PC-9 (cell line): ENCODE results near the gene MCTP1. TPM values are rescaled to one million over a fixed set of nuclear protein-coding genes. Genes with fewer than 3 reads are reported as not detected.
A peak's percentile ranks its signal among the peaks of the same experiment; 100 is the strongest.

Experiments used
- BruUV-seq: library from RNA; stranded (reverse); fragments of 400-500 nt; replicated peaks from 2 replicates; lab custom pipeline; 2021; lab: Mats Ljungman, UMichigan
- CTCF ChIA-PET: fragments of 300-600 bp; sonication (Branson Sonifier 250); formaldehyde crosslinking; loops from one replicate; lab custom pipeline; 2022; ENCODE audit warnings: antibody characterized with exemption; lab: Charles Lee
- POLR2A ChIA-PET: fragments of 300-600 bp; sonication (Branson Sonifier 250); formaldehyde crosslinking; loops from one replicate; lab custom pipeline; 2022; ENCODE audit warnings: antibody characterized with exemption; ENCODE audit not compliant: unreplicated experiment; lab: Charles Lee
- DNase-seq, 2 experiments: peaks; one replicate each; pipeline versions ENCODE4 v3.0.0 to v3.0.0-alpha.2; 2015 to 2022; ENCODE audit warnings: mixed read lengths in 1 of 2
- H2AFZ ChIP-seq: fragments of 200-600 bp; sonication (generic); 2 replicates; pipeline ENCODE4 v1.8.1; 2017; ENCODE audit warnings: antibody characterized with exemption
- H3F3A ChIP-seq: fragments of 200-600 bp; sonication (generic); 2 replicates; pipeline ENCODE4 v1.8.1; 2017; ENCODE audit warnings: antibody characterized with exemption, mild to moderate bottlenecking, low read depth; ENCODE audit not compliant: insufficient read depth
- H3K27ac ChIP-seq: fragments of 200-600 bp; sonication (generic); 2 replicates; pipeline ENCODE4 v1.6.1; 2016; ENCODE audit warnings: mixed run types
- H3K27me3 ChIP-seq: fragments of 200-600 bp; sonication (generic); 2 replicates; pipeline ENCODE4 v1.6.1; 2016; ENCODE audit warnings: low read depth, mixed run types; ENCODE audit not compliant: insufficient read depth
- H3K36me3 ChIP-seq: fragments of 200-600 bp; sonication (generic); 2 replicates; pipeline ENCODE4 v1.6.1; 2016; ENCODE audit warnings: low read depth, mixed run types
- H3K4me1 ChIP-seq: fragments of 200-600 bp; sonication (generic); replicated peaks from 2 replicates; pipeline ENCODE4 v1.6.1; 2016; ENCODE audit warnings: mixed run types; ENCODE audit not compliant: insufficient read depth
- H3K4me2 ChIP-seq: fragments of 200-600 bp; sonication (generic); 2 replicates; pipeline ENCODE4 v1.6.1; 2017; ENCODE audit warnings: mixed run types
- H3K4me3 ChIP-seq: fragments of 200-600 bp; sonication (generic); 2 replicates; pipeline ENCODE4 v1.6.1; 2016; ENCODE audit warnings: mixed run types
- H3K79me2 ChIP-seq: fragments of 200-600 bp; sonication (generic); 2 replicates; pipeline ENCODE4 v1.6.1; 2017; ENCODE audit warnings: low read depth, mixed run types
- H3K9me2 ChIP-seq: fragments of 200-600 bp; sonication (generic); 2 replicates; pipeline ENCODE4 v1.8.1; 2017; ENCODE audit warnings: mild to moderate bottlenecking; ENCODE audit not compliant: insufficient read depth
- H3K9me3 ChIP-seq: fragments of 200-600 bp; sonication (generic); 2 replicates; pipeline ENCODE4 v1.8.1; 2016; ENCODE audit warnings: low read depth; ENCODE audit not compliant: insufficient read depth
- H4K20me1 ChIP-seq: fragments of 200-600 bp; sonication (generic); 2 replicates; pipeline ENCODE4 v1.8.1; 2017; ENCODE audit not compliant: insufficient read depth
- CTCF ChIP-seq: fragments of 200-600 bp; sonication (generic); conservative IDR thresholded peaks from 2 replicates; pipeline ENCODE4 v1.6.1; 2017; ENCODE audit warnings: mixed run types, antibody characterized with exemption, mild to moderate bottlenecking, moderate library complexity
- EZH2 ChIP-seq: fragments of 200-600 bp; sonication (generic); IDR thresholded peaks from 2 replicates; pipeline ENCODE4 v1.8.0; 2017; ENCODE audit warnings: antibody characterized with exemption, low read depth
- intact Hi-C: fragments of 100-400 bp; cut with micrococcal nuclease; formaldehyde crosslinking; loops from one replicate; pipeline ENCODE4 v1.10.0; 2022; ENCODE audit not compliant: unreplicated experiment
- total RNA-seq: library from RNA; stranded (reverse); gene quantifications from 2 replicates; pipeline ENCODE4 v1.2.3, GENCODE V29; 2021

MCTP1 gene
- total RNA-seq, 1 experiment from 2014 or later, result 3.9 TPM

- no peak for DNase-seq
- no peak overlapping the region for H3K27ac ChIP-seq
- H4K20me1 ChIP-seq, result no peaks in the 10 kb centered on the region
- H3F3A ChIP-seq, result 0 out of 2 replicates have a peak, but pooled peaks cover 4% of the 10 kb centered on the region
- intact Hi-C loops, result loop anchor here (10.0 kb wide), 2 partner anchors 329 to 559 kb away; no protein-coding TSS in a partner anchor
- POLR2A ChIA-PET, result interaction anchor here (0.6 kb wide), 1 partner anchor 77 kb away, joined by 4 read pairs; no protein-coding TSS in a partner anchor
- H3K27me3 ChIP-seq, result peaks cover 17% of the 10 kb centered on the region
- TF ChIP-seq EZH2 (no peak), CTCF (no peak)
- H3K36me3 ChIP-seq, result no peaks in the 10 kb centered on the region
- H3K4me3 ChIP-seq, result peak overlapping the region; percentile 95
- CTCF ChIA-PET, result no interaction called here
- H3K4me2 ChIP-seq, result peak overlapping the region; percentile 93
- H3K9me2 ChIP-seq, result no peaks in the 10 kb centered on the region
- peak overlapping the region; percentile 97 for H2AFZ ChIP-seq
- H3K4me1 ChIP-seq, result peaks cover 13% of the 10 kb centered on the region; the same call in 1 of the 2 replicates
- H3K79me2 ChIP-seq, result no peaks in the 10 kb centered on the region
- BruUV-seq, result no TSS peak
- no peaks in the 10 kb centered on the region for H3K9me3 ChIP-seq
These were observed 488 bp upstream of the MCTP1 start for GRCh38 chr5:95285409-95285755.

GRCh38 chr5:95283761-95284571 lies 928 bp downstream of the MCTP1 start:
- H3K9me2 ChIP-seq, result no peaks in the 10 kb centered on the region
- H4K20me1 ChIP-seq, result no peaks in the 10 kb centered on the region
- no peaks in the 10 kb centered on the region for H3K79me2 ChIP-seq
- peak overlapping the region; percentile 95 for H3K4me3 ChIP-seq
- no peaks in the 10 kb centered on the region for H3K36me3 ChIP-seq
- TF ChIP-seq EZH2, result no peak
- peak; percentile 66 for TF ChIP-seq CTCF
- DNase-seq, result peak in 1 of 2 experiments; percentile 70
- peaks cover 13% of the 10 kb centered on the region; the same call in 1 of the 2 replicates for H3K4me1 ChIP-seq
- peak overlapping the region; percentile 97 for H2AFZ ChIP-seq
- H3F3A ChIP-seq, result 0 out of 2 replicates have a peak, but pooled peaks cover 4% of the 10 kb centered on the region
- peaks cover 17% of the 10 kb centered on the region for H3K27me3 ChIP-seq
- no peaks in the 10 kb centered on the region for H3K9me3 ChIP-seq
- no TSS peak for BruUV-seq
- no peak overlapping the region for H3K27ac ChIP-seq
- CTCF ChIA-PET, result interaction anchor here (0.7 to 1.0 kb wide), 2 partner anchors 315 to 564 kb away, joined by 3 read pairs; no protein-coding TSS in a partner anchor
- POLR2A ChIA-PET, result interaction anchor here (0.5 to 0.6 kb wide), 3 partner anchors 298 to 640 kb away, joined by 3 to 4 read pairs (median 3); no protein-coding TSS in a partner anchor
- intact Hi-C loops, result loop anchor here (10.0 kb wide), 2 partner anchors 331 to 561 kb away; no protein-coding TSS in a partner anchor
- H3K4me2 ChIP-seq, result peak overlapping the region; percentile 93

- Histone ChIP-seq H3K27me3 (peaks cover 17% of the 10 kb centered on the region), H3K9me2 (no peaks in the 10 kb centered on the region), H3F3A (0 out of 2 replicates have a peak, but pooled peaks cover 4% of the 10 kb centered on the region), H3K4me3 (peak overlapping the region; percentile 95), H3K4me2 (peak overlapping the region; percentile 93), H3K36me3 (no peaks in the 10 kb centered on the region), H3K9me3 (no peaks in the 10 kb centered on the region), H3K79me2 (no peaks in the 10 kb centered on the region), H3K4me1 (peaks cover 13% of the 10 kb centered on the region; the same call in 1 of the 2 replicates), H3K27ac (no peak overlapping the region), H2AFZ (peak overlapping the region; percentile 97; the same call in 1 of the 2 replicates), H4K20me1 (no peaks in the 10 kb centered on the region)
- BruUV-seq, result no TSS peak
- ChIA-PET POLR2A (interaction anchor here (0.6 kb wide), 1 partner anchor 639 kb away, joined by 4 read pairs; no protein-coding TSS in a partner anchor), CTCF (interaction anchor here (1.0 kb wide), 1 partner anchor 314 kb away, joined by 3 read pairs; no protein-coding TSS in a partner anchor)
- no peak for DNase-seq
- intact Hi-C loops, result loop anchor here (10.0 kb wide), 2 partner anchors 332 to 562 kb away; no protein-coding TSS in a partner anchor
- TF ChIP-seq CTCF (no peak), EZH2 (no peak)
These were observed 1.8 kb downstream of the MCTP1 start for GRCh38 chr5:95283022-95283615.
